AG08395 (cell line): Measurements from ENCODE around the gene PNN.
A peak's percentile ranks its signal among the peaks of the same experiment; 100 is the strongest.
"Not testable (repeated sequence)": the region's sequence is repeated elsewhere in the genome, so short reads cannot be mapped to it uniquely, and the experiment has no call there.

Experiments
- DNase-seq: peaks from one replicate; pipeline ENCODE4 v3.0.0; 2012; ENCODE audit warnings: mixed read lengths, low spot score

PNN gene

DNA sequence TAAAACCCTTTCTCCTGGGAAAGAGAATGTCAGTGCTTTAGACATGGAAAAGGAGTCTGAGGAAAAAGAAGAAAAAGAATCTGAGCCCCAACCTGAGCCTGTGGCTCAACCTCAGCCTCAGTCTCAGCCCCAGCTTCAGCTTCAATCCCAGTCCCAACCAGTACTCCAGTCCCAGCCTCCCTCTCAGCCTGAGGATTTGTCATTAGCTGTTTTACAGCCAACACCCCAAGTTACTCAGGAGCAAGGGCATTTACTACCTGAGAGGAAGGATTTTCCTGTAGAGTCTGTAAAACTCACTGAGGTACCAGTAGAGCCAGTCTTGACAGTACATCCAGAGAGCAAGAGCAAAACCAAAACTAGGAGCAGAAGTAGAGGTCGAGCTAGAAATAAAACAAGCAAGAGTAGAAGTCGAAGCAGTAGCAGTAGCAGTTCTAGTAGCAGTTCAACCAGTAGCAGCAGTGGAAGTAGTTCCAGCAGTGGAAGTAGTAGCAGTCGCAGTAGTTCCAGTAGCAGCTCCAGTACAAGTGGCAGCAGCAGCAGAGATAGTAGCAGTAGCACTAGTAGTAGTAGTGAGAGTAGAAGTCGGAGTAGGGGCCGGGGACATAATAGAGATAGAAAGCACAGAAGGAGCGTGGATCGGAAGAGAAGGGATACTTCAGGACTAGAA is 6.1 kb downstream of the PNN start:
- no peak for DNase-seq

DNA sequence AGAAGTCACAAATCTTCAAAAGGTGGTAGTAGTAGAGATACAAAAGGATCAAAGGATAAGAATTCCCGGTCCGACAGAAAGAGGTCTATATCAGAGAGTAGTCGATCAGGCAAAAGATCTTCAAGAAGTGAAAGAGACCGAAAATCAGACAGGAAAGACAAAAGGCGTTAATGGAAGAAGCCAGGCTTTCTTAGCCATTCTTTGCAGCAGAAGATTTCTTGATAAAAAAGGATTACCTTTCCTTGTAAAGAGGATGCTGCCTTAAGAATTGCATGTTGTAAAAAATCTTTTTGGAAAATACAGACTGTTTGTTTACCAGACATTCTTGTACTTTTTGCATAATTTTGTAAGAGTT is 6.6 kb downstream of the PNN start:
- no peak for DNase-seq

GRCh38 chr14:39182770-39183684 is 8.0 kb downstream of the PNN start:
- DNase-seq, result no peak

DNA sequence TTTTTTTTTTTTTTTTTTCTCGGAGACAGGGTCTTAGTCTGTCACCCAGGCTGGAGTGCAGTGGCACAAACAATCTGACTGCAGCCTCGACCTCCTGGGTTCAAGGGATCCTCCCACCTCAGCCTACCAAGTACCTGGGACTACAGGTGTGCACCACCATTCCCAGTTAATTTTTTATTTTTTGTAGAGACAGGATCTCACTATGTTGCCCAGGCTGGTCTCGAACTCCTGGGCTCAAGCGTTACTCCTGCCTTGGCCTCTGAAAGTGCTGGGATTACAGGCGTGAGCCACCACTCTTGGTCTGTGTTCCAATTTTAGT is 8.6 kb downstream of the PNN start:
- DNase-seq, result not testable (repeated sequence)

- no peak for DNase-seq
Measured at GRCh38 chr14:39184628-39185255, 9.7 kb downstream of the PNN start.

DNA sequence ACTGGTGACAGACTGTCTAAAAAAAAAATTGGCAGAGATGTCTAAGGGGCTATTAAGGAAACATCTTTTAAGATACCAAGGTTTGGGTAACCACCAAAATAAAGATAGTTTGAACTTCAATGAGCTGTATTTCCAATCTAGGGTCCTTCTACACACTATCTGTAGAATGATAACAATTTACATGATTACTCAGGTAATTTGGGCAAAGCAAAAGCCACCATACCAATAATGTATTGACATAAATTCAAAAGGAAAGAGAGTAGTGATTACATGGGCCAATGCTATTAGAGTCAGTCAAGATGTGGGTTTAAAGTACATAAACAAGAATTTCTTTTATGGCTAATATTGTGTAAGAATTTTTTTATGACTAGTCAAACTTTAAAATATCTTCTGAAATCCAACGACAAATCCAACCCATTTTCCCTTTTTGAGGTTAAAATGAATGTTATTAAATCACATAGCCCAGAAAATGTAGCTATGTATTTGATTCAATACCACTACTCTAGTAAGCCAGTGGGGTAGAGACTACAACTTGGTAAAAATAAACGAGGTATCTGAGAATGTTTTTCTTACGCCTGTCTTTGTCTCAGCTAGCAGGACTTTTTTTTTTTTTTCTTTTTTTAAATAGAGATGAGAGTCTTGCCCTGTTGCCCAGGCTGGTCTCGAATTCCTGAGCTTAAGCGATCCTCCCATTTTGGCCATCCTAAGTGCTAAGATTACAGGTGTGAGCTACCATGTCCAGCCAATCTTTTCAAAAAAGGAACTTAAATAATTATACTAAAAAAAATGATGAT is 10.4 kb downstream of the PNN start:
- DNase-seq, result no peak

- no peak for DNase-seq
Measured at GRCh38 chr14:39186941-39187525, 12.0 kb downstream of the PNN start.

GRCh38 chr14:39203659-39204606 is 28.9 kb downstream of the PNN start:
- no peak for DNase-seq

- DNase-seq, result not testable (repeated sequence)
Measured at GRCh38 chr14:39207430-39207829, 32.4 kb downstream of the PNN start.

- no peak for DNase-seq
Measured at GRCh38 chr14:39211109-39211741, 36.2 kb downstream of the PNN start.

- DNase-seq, result peak; percentile 6
Measured at GRCh38 chr14:39212034-39212433, 37.0 kb downstream of the PNN start.

- DNase-seq, result no peak
Measured at GRCh38 chr14:39212693-39213092, 37.6 kb downstream of the PNN start.

DNA sequence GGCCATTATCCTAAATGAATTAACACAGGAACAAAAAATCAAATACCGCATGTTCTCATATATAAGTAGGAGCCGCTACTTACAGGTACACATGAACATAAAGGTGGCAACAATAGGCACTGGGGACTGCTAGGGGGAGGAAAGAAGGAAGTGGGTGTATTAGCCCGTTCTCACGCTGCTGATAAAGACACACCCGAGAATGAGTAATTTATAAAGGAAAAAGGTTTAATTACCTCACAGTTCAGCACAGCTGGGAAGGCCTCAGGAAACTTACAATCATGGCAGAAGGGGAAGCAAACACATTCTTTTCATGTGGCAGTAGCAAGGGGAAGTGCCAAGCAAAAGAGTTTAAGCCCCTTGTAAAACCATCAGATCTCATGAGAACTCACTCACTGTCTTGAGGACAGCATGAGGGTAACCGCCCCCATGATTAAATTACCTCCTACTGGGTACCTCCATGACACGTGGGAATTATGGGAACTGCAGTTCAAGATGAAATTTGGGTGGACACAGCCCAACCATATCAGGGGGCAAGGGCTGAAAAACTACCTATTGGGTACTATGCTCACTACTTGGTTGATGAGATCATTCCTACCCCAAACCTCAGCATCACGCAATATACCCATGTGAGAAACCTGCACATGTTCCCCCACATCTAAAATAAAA is 42.3 kb downstream of the PNN start:
- DNase-seq, result no peak

DNA sequence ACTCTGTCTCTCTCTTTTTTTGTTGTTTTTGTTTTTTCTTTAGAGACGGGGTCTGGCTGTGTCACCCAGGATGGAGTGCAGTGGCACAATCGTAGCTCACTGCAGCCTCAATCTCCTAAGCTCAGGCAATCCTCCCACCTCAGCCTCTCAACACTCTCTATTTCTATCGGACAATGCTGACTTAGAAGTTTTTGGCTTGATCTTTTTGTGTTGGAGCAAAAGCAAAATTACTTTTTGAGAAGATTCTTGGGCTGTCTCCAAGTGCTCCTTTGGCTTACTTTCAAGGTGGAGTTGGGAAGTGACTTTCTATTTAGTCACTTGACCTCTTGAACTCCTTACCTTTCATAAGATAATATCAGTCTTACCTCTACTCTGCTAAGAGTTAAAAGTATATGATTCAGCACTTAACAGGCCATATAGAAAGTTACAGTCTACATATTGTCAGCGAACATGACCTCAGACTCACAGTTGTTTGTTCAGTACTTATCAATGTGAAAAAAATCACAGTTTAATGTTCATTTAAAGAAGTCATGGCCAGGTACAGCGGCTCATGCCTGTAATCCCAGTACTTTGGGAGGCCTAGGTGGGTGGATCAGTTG is 43.2 kb downstream of the PNN start:
- no peak for DNase-seq

GRCh38 chr14:39219075-39219499 is 44.0 kb downstream of the PNN start:
- peak; percentile 36 for DNase-seq

- DNase-seq, result not testable (repeated sequence)
Measured at GRCh38 chr14:39220473-39220872, 45.4 kb downstream of the PNN start.

- no peak for DNase-seq
Measured at GRCh38 chr14:39228044-39228443, 53.0 kb downstream of the PNN start.

DNA sequence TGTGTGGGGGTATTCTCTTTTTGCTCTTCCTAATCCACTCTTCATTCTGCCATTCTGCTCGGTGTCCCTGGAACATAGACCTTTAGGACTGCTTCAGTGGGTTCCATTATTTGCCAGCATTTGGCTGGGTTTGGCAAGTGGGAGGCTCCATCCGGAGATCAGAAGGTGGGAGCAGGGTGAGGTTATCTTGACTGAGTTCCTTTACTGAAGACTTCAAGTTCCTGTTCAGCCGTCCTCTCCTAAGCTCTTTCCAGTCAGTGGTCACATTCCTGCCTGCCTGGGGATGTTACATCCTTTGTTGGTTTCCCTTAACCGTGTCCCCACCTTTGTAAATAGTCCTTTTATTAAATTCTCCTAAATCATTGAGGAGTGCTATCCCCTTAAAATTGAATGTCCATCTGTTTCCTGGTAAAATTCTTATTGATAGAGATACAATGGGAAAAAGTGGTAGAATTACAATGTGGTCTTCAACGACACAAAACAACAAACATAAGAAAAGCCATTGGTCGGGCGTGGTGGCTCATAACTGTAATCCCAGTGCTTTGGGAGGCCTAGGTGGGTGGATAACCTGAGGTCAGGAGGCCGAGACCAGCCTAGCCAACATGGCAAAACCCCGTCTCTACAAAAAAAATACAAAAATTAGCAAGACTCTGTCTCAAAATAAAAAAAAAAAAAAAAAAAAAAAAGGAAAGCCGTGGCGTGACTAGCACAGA is 53.6 kb downstream of the PNN start:
- DNase-seq, result no peak

GRCh38 chr14:39229222-39229543 is 54.1 kb downstream of the PNN start:
- no peak for DNase-seq
